HG03064 (cell line): ENCODE measurements around the gene SFXN3.

Source experiments
- ATAC-seq: cut with Tn5 transposase; IDR thresholded peaks from one replicate; pipeline ENCODE4 v1.9.1; 2021; ENCODE audit warnings: low read depth; ENCODE audit not compliant: unreplicated experiment

SFXN3 gene

GRCh38 chr10:101054351-101054750 lies 23.3 kb downstream of the SFXN3 start:
- no peak for ATAC-seq

GRCh38 chr10:101054876-101055275 lies 23.8 kb downstream of the SFXN3 start:
- ATAC-seq: no peak

- ATAC-seq: no peak
Observed at GRCh38 chr10:101055411-101055810, 24.4 kb downstream of the SFXN3 start.

- ATAC-seq: no peak
Observed at GRCh38 chr10:101056365-101057151, 25.5 kb downstream of the SFXN3 start.

- ATAC-seq: peak; percentile 43
Observed at GRCh38 chr10:101060036-101060950, 29.3 kb downstream of the SFXN3 start.

- ATAC-seq: peak; percentile 58
Observed at GRCh38 chr10:101060951-101061623, 30.1 kb downstream of the SFXN3 start.

- ATAC-seq: no peak
Observed at GRCh38 chr10:101061624-101062231, 30.7 kb downstream of the SFXN3 start, which contains the start of gene KAZALD1. Gene KAZALD1 (plus strand): TSS chr10:101061989. CDS start chr10:101062593, 604 bp downstream.

- no peak for ATAC-seq
Observed at GRCh38 chr10:101062232-101063049, 31.4 kb downstream of the SFXN3 start.

- no peak for ATAC-seq
Observed at GRCh38 chr10:101063050-101063525, 32.1 kb downstream of the SFXN3 start.

- ATAC-seq: no peak
Observed at GRCh38 chr10:101063548-101064414, 32.7 kb downstream of the SFXN3 start.

- no peak for ATAC-seq
Observed at GRCh38 chr10:101064415-101065030, 33.5 kb downstream of the SFXN3 start.

GRCh38 chr10:101065481-101066145 lies 34.6 kb downstream of the SFXN3 start:
- ATAC-seq: no peak

- ATAC-seq: no peak
Observed at GRCh38 chr10:101066146-101066895, 35.3 kb downstream of the SFXN3 start.

- no peak for ATAC-seq
Observed at GRCh38 chr10:101066896-101067355, 35.9 kb downstream of the SFXN3 start.

- no peak for ATAC-seq
Observed at GRCh38 chr10:101067356-101068083, 36.5 kb downstream of the SFXN3 start.

GRCh38 chr10:101069441-101069840 lies 38.4 kb downstream of the SFXN3 start:
- no peak for ATAC-seq
